IMR-90 (cell line): ENCODE measurements around the gene ATP1B2. TPM values are rescaled to one million over a fixed set of nuclear protein-coding genes. Genes with fewer than 3 reads are reported as not detected.

Experiments
- ATAC-seq: fragments of 200-7000 bp; cut with Tn5 transposase; 2 replicates; pipeline ENCODE4 v1.9.1; 2020; ENCODE audit warnings: low read depth, mild to moderate bottlenecking, moderate library complexity
- BruUV-seq: library from RNA; stranded (reverse); fragments of 400-500 nt; replicated peaks from 2 replicates; lab custom pipeline; 2021; lab: Mats Ljungman, UMichigan
- CTCF ChIA-PET: fragments of 300-600 bp; formaldehyde crosslinking; extraction: SDS; loops from one replicate; lab custom pipeline; 2021; ENCODE audit warnings: antibody characterized with exemption; lab: Yijun Ruan, JAX
- POLR2A ChIA-PET: fragments of 300-600 bp; sonication (Branson Sonifier 250); formaldehyde crosslinking; loops from one replicate; lab custom pipeline; 2022; ENCODE audit warnings: antibody characterized with exemption; ENCODE audit not compliant: unreplicated experiment; lab: Charles Lee
- DNase-seq: peaks from one replicate; pipeline ENCODE4 v3.0.0; 2013
- H2AFZ ChIP-seq: replicated peaks from 2 replicates; pipeline ENCODE3; 2013; ENCODE audit warnings: low read length, mild to moderate bottlenecking; ENCODE audit not compliant: poor library complexity
- H2AK5ac ChIP-seq: 2 replicates; pipeline ENCODE4 v1.6.1; 2013; ENCODE audit warnings: low read depth, low read length, inconsistent platforms
- H2AK9ac ChIP-seq: replicated peaks from 2 replicates; pipeline ENCODE3; 2013; ENCODE audit warnings: mild to moderate bottlenecking, low read depth, low read length, moderate library complexity; ENCODE audit not compliant: poor library complexity
- H2BK120ac ChIP-seq: 2 replicates; pipeline ENCODE4 v1.6.1; 2013; ENCODE audit warnings: low read depth, low read length, inconsistent platforms
- H2BK15ac ChIP-seq: 3 replicates; pipeline ENCODE4 v1.6.1; 2013; ENCODE audit warnings: low read depth, low read length, inconsistent platforms
- H2BK20ac ChIP-seq: 2 replicates; pipeline ENCODE4 v1.6.1; 2013; ENCODE audit warnings: low read depth, mild to moderate bottlenecking, inconsistent platforms, low read length, moderate library complexity
- H2BK5ac ChIP-seq: 2 replicates; pipeline ENCODE4 v1.6.1; 2013; ENCODE audit warnings: mild to moderate bottlenecking, low read depth, low read length, inconsistent platforms; ENCODE audit not compliant: poor library complexity, severe bottlenecking
- H3K14ac ChIP-seq: replicated peaks from 2 replicates; pipeline ENCODE4 v1.6.1; 2013; ENCODE audit warnings: low read depth, low read length, inconsistent platforms
- H3K18ac ChIP-seq: 2 replicates; pipeline ENCODE4 v1.6.1; 2013; ENCODE audit warnings: low read depth, low read length, control low read depth
- H3K23ac ChIP-seq: 2 replicates; pipeline ENCODE4 v1.6.1; 2013; ENCODE audit warnings: low read depth, low read length, inconsistent platforms
- H3K27ac ChIP-seq: 2 replicates; pipeline ENCODE4 v1.5.1; 2013; ENCODE audit warnings: mild to moderate bottlenecking, control low read depth, low read length; ENCODE audit not compliant: insufficient read depth
- H3K27me3 ChIP-seq: 2 replicates; pipeline ENCODE4 v1.6.1; 2013; ENCODE audit warnings: low read length; ENCODE audit not compliant: control insufficient read depth, insufficient read depth
- H3K36me3 ChIP-seq: 2 replicates; pipeline ENCODE4 v1.6.1; 2013; ENCODE audit warnings: low read length, mixed read lengths; ENCODE audit not compliant: control insufficient read depth, insufficient read depth
- H3K4ac ChIP-seq: 2 replicates; pipeline ENCODE4 v1.6.1; 2013; ENCODE audit warnings: low read depth, low read length, inconsistent platforms
- H3K4me1 ChIP-seq: 2 replicates; pipeline ENCODE4 v1.6.1; 2013; ENCODE audit warnings: low read length, mixed read lengths; ENCODE audit not compliant: control insufficient read depth, insufficient read depth
- H3K4me2 ChIP-seq: 2 replicates; pipeline ENCODE4 v1.6.1; 2013; ENCODE audit warnings: low read depth, mild to moderate bottlenecking, control low read depth, low read length, moderate library complexity
- H3K4me3 ChIP-seq: 2 replicates; pipeline ENCODE4 v1.5.1; 2013; ENCODE audit warnings: low read depth, mild to moderate bottlenecking, control low read depth, low read length, moderate library complexity; ENCODE audit not compliant: insufficient read depth
- H3K56ac ChIP-seq: 2 replicates; pipeline ENCODE4 v1.6.1; 2013; ENCODE audit warnings: low read length, inconsistent platforms; ENCODE audit not compliant: insufficient read depth; ENCODE audit errors: extremely low read depth
- H3K79me1 ChIP-seq, 2 experiments: 2 replicates each; pipeline ENCODE4 v1.6.1; 2013; ENCODE audit warnings: low read length in 2 of 2, inconsistent platforms in 1 of 2, low read depth in 1 of 2
- H3K9ac ChIP-seq: 2 replicates; pipeline ENCODE4 v1.6.1; 2013; ENCODE audit warnings: low read depth, low read length, control low read depth
- H3K9me1 ChIP-seq: 2 replicates; pipeline ENCODE4 v1.6.1; 2013; ENCODE audit warnings: low read length, inconsistent platforms; ENCODE audit not compliant: insufficient read depth
- H3K9me3 ChIP-seq: 2 replicates; pipeline ENCODE4 v1.6.1; 2013; ENCODE audit warnings: low read length; ENCODE audit not compliant: control insufficient read depth, insufficient read depth
- H4K20me1 ChIP-seq: 2 replicates; pipeline ENCODE4 v1.6.1; 2013; ENCODE audit warnings: low read length, inconsistent platforms; ENCODE audit not compliant: insufficient read depth
- H4K5ac ChIP-seq: 2 replicates; pipeline ENCODE4 v1.6.1; 2013; ENCODE audit warnings: mild to moderate bottlenecking, low read depth, low read length, control low read depth
- H4K8ac ChIP-seq, 2 experiments: 2 replicates each; pipeline ENCODE4 v1.6.1; 2013; ENCODE audit warnings: low read depth in 2 of 2, low read length in 2 of 2, control low read depth in 1 of 2, inconsistent platforms in 1 of 2
- H4K91ac ChIP-seq: 2 replicates; pipeline ENCODE4 v1.6.1; 2013; ENCODE audit warnings: low read depth, low read length, inconsistent platforms; ENCODE audit not compliant: insufficient read depth
- BHLHE40 ChIP-seq: fragments of 150-350 bp; IDR thresholded peaks from 2 replicates; pipeline ENCODE4 v1.6.1; 2016; ENCODE audit warnings: mild to moderate bottlenecking, low read depth, low read length
- CHD1 ChIP-seq: IDR thresholded peaks from 2 replicates; pipeline ENCODE4 v1.6.1; 2012; ENCODE audit warnings: low read depth, low read length, improper control_type of control experiment
- ELK1 ChIP-seq: fragments of 150-350 bp; IDR thresholded peaks from 2 replicates; pipeline ENCODE4 v1.6.1; 2016; ENCODE audit warnings: low read depth, mild to moderate bottlenecking, low read length, moderate library complexity, borderline replicate concordance
- MAZ ChIP-seq: IDR thresholded peaks from 2 replicates; pipeline ENCODE4 v1.6.1; 2012; ENCODE audit warnings: low read depth, mild to moderate bottlenecking, low read length, improper control_type of control experiment, moderate library complexity, borderline replicate concordance
- MXI1 ChIP-seq: IDR thresholded peaks from 2 replicates; pipeline ENCODE4 v1.6.1; 2012; ENCODE audit warnings: low read depth, mild to moderate bottlenecking, low read length, moderate library complexity, borderline replicate concordance
- RAD21 ChIP-seq: IDR thresholded peaks from 2 replicates; pipeline ENCODE4 v1.6.1; 2012; ENCODE audit warnings: low read length, improper control_type of control experiment
- RCOR1 ChIP-seq: IDR thresholded peaks from 2 replicates; pipeline ENCODE4 v1.6.1; 2012; ENCODE audit warnings: mild to moderate bottlenecking, low read length, improper control_type of control experiment; ENCODE audit not compliant: insufficient replicate concordance
- USF2 ChIP-seq: fragments of 150-350 bp; IDR thresholded peaks from 2 replicates; pipeline ENCODE4 v1.6.1; 2017; ENCODE audit warnings: mild to moderate bottlenecking, antibody characterized with exemption, low read length, low read depth
- WGBS, 2 experiments: methylation state at CpG; one replicate each; pipeline versions ENCODE4 v1.1.5 to v1.1.7; 2013; ENCODE audit warnings: missing lambda C conversion rate in 2 of 2; ENCODE audit not compliant: insufficient read length in 1 of 2; ENCODE audit errors: extremely low coverage in 2 of 2; 5-methylcytosine and 5-hydroxymethylcytosine counted together
- dilution Hi-C: fragments of 300-500 bp; cut with HindIII; formaldehyde crosslinking; loops from one replicate; pipeline ENCODE4 v1.14.3; 2018; ENCODE audit warnings: low sequenced_read_pairs; ENCODE audit not compliant: unreplicated experiment
- in situ Hi-C: fragments of 300-500 bp; cut with MboI; formaldehyde crosslinking; loops from 3 replicates; pipeline ENCODE4 v1.14.3; 2019; ENCODE audit warnings: low sequenced_read_pairs, inconsistent platforms, mixed read lengths
- intact Hi-C: fragments of 100-400 bp; cut with micrococcal nuclease; formaldehyde crosslinking; loops from 2 replicates; pipeline ENCODE4 v1.10.0; 2022
- polyA plus RNA-seq, 3 experiments: library from polyadenylated mRNA; depleted of rRNA; stranded (reverse); fragments of >200 nt; gene quantifications; 2 replicates each; pipeline ENCODE4 v1.2.3, GENCODE V29; 2012; ENCODE audit warnings: low replicate concordance in 1 of 3
- total RNA-seq: library from RNA; depleted of rRNA; stranded (reverse); fragments of >200 nt; gene quantifications from 2 replicates; pipeline ENCODE4 v1.2.3, GENCODE V29; 2012
- TF ChIP-seq, protein P1 (sequence below): conservative IDR thresholded peaks from 2 replicates; pipeline ENCODE4 v1.5.1; 2012; ENCODE audit warnings: mild to moderate bottlenecking, low read depth, low read length, improper control_type of control experiment

The ATP1B2 gene
- total and polyA plus RNA-seq, 2 of the 4 experiments (the other 2 are of a cell fraction), result 0.02 TPM; not detected in 1

DNA sequence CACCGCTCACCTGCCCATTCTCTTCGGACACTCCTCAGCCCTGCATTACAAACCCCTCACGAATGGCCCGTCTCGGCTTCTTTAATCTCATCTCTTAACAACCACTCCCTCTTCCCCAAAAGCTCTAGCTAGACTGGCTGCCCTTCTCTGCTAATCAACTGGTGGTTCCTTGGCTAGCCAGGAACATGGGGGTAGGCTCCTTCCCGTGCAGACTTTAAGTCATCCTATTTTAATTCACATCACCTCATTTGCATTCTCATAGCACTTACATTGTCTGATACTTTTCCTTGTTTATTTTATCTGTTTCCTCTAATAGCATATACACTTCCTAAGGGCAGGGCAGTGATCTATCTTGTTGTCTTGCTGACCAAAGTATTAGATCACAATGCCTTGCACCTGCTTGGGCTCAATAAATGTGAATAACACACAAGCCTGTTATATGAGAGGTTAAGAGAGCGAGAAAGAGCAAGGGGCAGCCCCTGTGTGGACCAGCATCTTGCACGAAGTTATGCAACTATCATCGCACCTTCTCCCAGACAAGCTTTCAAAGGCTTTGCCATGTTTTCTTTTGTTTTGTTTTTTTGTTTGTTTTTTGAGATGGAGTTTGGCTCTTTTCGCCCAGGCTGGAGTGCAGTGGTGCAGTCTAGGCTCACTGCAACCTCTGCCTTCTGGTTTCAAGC, 26.8 kb downstream of the ATP1B2 start:
- H4K91ac ChIP-seq, result no peak overlapping the region
- intact Hi-C loops, result no loop called here
- no peak overlapping the region for H3K14ac ChIP-seq
- H4K20me1 ChIP-seq, result peaks cover 3% of the 10 kb centered on the region; the same call in 1 of the 2 replicates
- H3K4me1 ChIP-seq, result no peaks in the 10 kb centered on the region
- no peak overlapping the region for H2AK5ac ChIP-seq
- H3K4ac ChIP-seq, result no peak overlapping the region
- H3K27me3 ChIP-seq, result no peaks in the 10 kb centered on the region
- no peak overlapping the region for H3K18ac ChIP-seq
- H3K4me2 ChIP-seq, result no peak overlapping the region
- no peak for TF ChIP-seq BHLHE40
- no peak for TF ChIP-seq RCOR1
- no peak for TF ChIP-seq RAD21
- TF ChIP-seq ELK1, result no peak
- no peak for TF ChIP-seq USF2
- TF ChIP-seq CHD1, result no peak
- no peak for TF ChIP-seq MXI1
- TF ChIP-seq, protein P1, sequence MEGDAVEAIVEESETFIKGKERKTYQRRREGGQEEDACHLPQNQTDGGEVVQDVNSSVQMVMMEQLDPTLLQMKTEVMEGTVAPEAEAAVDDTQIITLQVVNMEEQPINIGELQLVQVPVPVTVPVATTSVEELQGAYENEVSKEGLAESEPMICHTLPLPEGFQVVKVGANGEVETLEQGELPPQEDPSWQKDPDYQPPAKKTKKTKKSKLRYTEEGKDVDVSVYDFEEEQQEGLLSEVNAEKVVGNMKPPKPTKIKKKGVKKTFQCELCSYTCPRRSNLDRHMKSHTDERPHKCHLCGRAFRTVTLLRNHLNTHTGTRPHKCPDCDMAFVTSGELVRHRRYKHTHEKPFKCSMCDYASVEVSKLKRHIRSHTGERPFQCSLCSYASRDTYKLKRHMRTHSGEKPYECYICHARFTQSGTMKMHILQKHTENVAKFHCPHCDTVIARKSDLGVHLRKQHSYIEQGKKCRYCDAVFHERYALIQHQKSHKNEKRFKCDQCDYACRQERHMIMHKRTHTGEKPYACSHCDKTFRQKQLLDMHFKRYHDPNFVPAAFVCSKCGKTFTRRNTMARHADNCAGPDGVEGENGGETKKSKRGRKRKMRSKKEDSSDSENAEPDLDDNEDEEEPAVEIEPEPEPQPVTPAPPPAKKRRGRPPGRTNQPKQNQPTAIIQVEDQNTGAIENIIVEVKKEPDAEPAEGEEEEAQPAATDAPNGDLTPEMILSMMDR, result no peak
- TF ChIP-seq MAZ, result no peak
- peaks cover 26% of the 10 kb centered on the region for H3K36me3 ChIP-seq
- no peak overlapping the region for H3K27ac ChIP-seq
- no TSS peak for BruUV-seq
- H3K4me3 ChIP-seq, result no peak overlapping the region
- no peak overlapping the region for H2BK20ac ChIP-seq
- H3K9ac ChIP-seq, result no peak overlapping the region
- DNase-seq (no peak), ATAC-seq (no peak)
- in situ Hi-C loops, result no loop called here
- ChIA-PET POLR2A (no interaction called here), CTCF (no interaction called here)
- no peak overlapping the region for H4K5ac ChIP-seq
- no peak overlapping the region for H2AFZ ChIP-seq
- no peaks in the 10 kb centered on the region; the same call in 1 of the 2 replicates for H3K9me1 ChIP-seq
- 86% methylated on average over 6 of the region's 10 CpGs; no CpG with 5 or more reads in 1 of the 2 experiments for WGBS, 2 experiments
- dilution Hi-C loops, result no loop called here
- peaks cover 9% of the 10 kb centered on the region for H3K9me3 ChIP-seq
- H2BK120ac ChIP-seq, result no peak overlapping the region
- no peak overlapping the region for H2BK5ac ChIP-seq
- no peak overlapping the region for H3K23ac ChIP-seq
- H3K79me1 ChIP-seq, result peaks cover 7 to 36% of the 10 kb centered on the region in 2 experiments; a peak in 3 of 4 replicates
- H3K56ac ChIP-seq, result no peak overlapping the region
- H2AK9ac ChIP-seq, result no peak overlapping the region
- no peak overlapping the region for H4K8ac ChIP-seq
- no peak overlapping the region for H2BK15ac ChIP-seq
